Natural killer cell treated with Interleukin-12 subunit alpha and Interleukin-12 subunit beta and Interleukin-15 and Interleukin-18, amount 100 ng/mL, for 72 hours (primary cell): ENCODE measurements around the gene TTC9C. TPM values are rescaled to one million over a fixed set of nuclear protein-coding genes. Genes with fewer than 3 reads are reported as not detected.

Experiments
- ATAC-seq, 2 donors: fragments of 150-1000 bp; cut with Tn5 transposase in 1 of 2; sonication (Bioruptor Pico), chemical (Tn5 transposase) in 1 of 2; 2 replicates each; pipeline ENCODE4 v1.10.0; 2021
- DNase-seq: peaks from one replicate; pipeline ENCODE4 v3.0.0; 2022; ENCODE audit warnings: low spot score
- H3K27ac Mint-ChIP-seq, 2 donors: 1 replicate in 1 of 2; 2 replicates in 1 of 2; pipeline ENCODE4 v1.8.0; 2022; ENCODE audit warnings: mixed read lengths in 2 of 2, mild to moderate bottlenecking in 1 of 2, moderate library complexity in 1 of 2
- H3K27me3 Mint-ChIP-seq, 2 donors: 1 replicate in 1 of 2; 2 replicates in 1 of 2; pipeline ENCODE4 v1.8.0; 2022; ENCODE audit warnings: mixed read lengths in 2 of 2
- H3K36me3 Mint-ChIP-seq: one replicate; pipeline ENCODE4 v1.8.0; 2022; ENCODE audit warnings: mixed read lengths
- H3K4me1 Mint-ChIP-seq, 2 donors: 1 replicate in 1 of 2; 2 replicates in 1 of 2; pipeline ENCODE4 v1.8.0; 2022; ENCODE audit warnings: low read depth in 2 of 2, mixed read lengths in 2 of 2, mild to moderate bottlenecking in 1 of 2
- H3K4me3 Mint-ChIP-seq: one replicate; pipeline ENCODE4 v1.8.0; 2022; ENCODE audit warnings: mixed read lengths
- H3K9me3 Mint-ChIP-seq: 2 replicates; pipeline ENCODE4 v1.8.0; 2022; ENCODE audit warnings: mixed read lengths
- total RNA-seq, 2 donors: library from RNA; stranded (reverse); gene quantifications; one replicate each; pipeline ENCODE4 v1.2.3, GENCODE V29; 2022

The TTC9C gene
- total RNA-seq, 2 donors from 2014 or later, result 36.8 to 39.4 TPM

- H3K9me3 Mint-ChIP-seq, result no peaks in the 10 kb centered on the region
- H3K4me3 Mint-ChIP-seq, result no peak overlapping the region
- peak overlapping the region in 1 of 2 donors; percentile 39 for H3K27ac Mint-ChIP-seq
- DNase-seq (peak; percentile 56), ATAC-seq (no peak)
- H3K27me3 Mint-ChIP-seq, result no peaks in the 10 kb centered on the region
- H3K36me3 Mint-ChIP-seq, result no peaks in the 10 kb centered on the region
- H3K4me1 Mint-ChIP-seq, result peaks cover 13 to 14% of the 10 kb centered on the region in 2 donors
Observed at GRCh38 chr11:62775646-62776045, 47.4 kb downstream of the TTC9C start.

- Mint-ChIP-seq H3K4me3 (no peak overlapping the region), H3K4me1 (peaks cover 6 to 7% of the 10 kb centered on the region in 2 donors), H3K27ac (peak overlapping the region in 1 of 2 donors; percentile 74), H3K36me3 (no peaks in the 10 kb centered on the region), H3K27me3 (no peaks in the 10 kb centered on the region), H3K9me3 (no peaks in the 10 kb centered on the region)
- DNase-seq (peak; percentile 20), ATAC-seq (no peak)
Observed at GRCh38 chr11:62777389-62777788, 49.1 kb downstream of the TTC9C start.

DNA sequence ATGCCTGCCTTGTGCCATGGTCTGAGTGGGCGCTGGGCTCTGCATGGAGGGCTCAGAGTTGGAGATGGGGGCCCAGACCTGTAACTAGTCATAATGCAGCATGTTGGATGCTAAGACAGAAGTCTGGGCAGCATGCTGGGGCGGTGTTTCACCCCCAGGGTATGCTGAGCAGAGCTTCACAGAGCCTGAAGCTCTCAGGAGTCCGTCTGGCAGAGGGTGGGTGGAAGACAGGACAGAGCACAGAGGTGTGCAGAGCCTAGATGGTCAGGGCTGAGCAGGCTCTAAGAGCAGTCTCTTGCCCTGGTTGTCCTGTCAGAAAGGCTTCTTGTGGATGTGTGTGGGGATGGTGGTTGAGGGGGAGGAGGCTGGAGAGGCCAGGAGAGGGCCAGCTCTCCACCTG lies 50.2 kb downstream of the TTC9C start:
- ATAC-seq (peak; percentile 4 to 60), DNase-seq (peak; percentile 55)
- H3K4me1 Mint-ChIP-seq, result peaks cover 6 to 7% of the 10 kb centered on the region in 2 donors
- H3K27ac Mint-ChIP-seq, result peak overlapping the region in 1 of 2 donors; percentile 74
- no peaks in the 10 kb centered on the region for H3K9me3 Mint-ChIP-seq
- no peaks in the 10 kb centered on the region for H3K27me3 Mint-ChIP-seq
- H3K4me3 Mint-ChIP-seq, result no peak overlapping the region
- no peaks in the 10 kb centered on the region for H3K36me3 Mint-ChIP-seq

- ATAC-seq, result no peak
- peak; percentile 39 for DNase-seq
- Mint-ChIP-seq H3K27ac (no peak overlapping the region), H3K4me3 (no peak overlapping the region), H3K9me3 (no peaks in the 10 kb centered on the region), H3K4me1 (peaks cover 2 to 11% of the 10 kb centered on the region in 2 donors), H3K27me3 (no peaks in the 10 kb centered on the region), H3K36me3 (no peaks in the 10 kb centered on the region)
Observed at GRCh38 chr11:62782753-62783152, 54.5 kb downstream of the TTC9C start.

DNA sequence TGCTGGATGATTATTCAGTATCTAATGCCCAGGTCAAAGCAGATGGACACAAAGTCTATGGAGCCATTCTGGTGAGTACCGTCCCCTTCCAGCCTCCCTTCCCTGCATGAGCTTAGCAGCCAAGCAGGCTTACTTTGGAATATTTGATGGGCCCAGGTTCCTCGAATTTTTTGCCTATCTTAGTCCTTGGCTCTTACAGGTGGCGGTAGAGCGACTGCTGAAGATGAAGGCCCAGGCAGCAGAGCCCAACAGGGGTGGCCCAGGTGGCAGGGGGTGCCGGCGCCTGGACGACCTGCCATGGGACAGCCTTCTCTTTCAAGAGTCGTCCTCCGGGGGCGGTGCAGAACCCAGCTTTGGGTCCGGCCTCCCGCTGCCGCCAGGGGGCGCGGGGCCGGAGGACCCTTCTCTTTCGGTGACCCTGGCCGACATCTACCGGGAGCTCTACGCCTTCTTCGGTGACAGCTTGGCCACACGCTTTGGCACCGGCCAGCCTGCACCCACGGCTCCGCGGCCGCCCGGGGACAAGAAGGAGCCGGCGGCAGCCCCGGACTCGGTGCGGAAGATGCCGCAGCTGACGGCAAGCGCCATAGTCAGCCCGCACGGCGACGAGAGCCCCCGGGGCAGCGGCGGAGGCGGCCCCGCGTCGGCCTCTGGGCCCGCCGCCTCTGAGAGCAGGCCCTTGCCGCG lies 58.2 kb downstream of the TTC9C start:
- ATAC-seq (peak; percentile 85), DNase-seq (peak; percentile 92)
- H3K4me3 Mint-ChIP-seq, result peak overlapping the region; percentile 90
- no peaks in the 10 kb centered on the region for H3K27me3 Mint-ChIP-seq
- H3K27ac Mint-ChIP-seq, result peak overlapping the region; percentile 82 to 88
- H3K4me1 Mint-ChIP-seq, result peaks cover 24 to 34% of the 10 kb centered on the region in 2 donors
- peaks cover 12% of the 10 kb centered on the region for H3K36me3 Mint-ChIP-seq
- H3K9me3 Mint-ChIP-seq, result no peaks in the 10 kb centered on the region

DNA sequence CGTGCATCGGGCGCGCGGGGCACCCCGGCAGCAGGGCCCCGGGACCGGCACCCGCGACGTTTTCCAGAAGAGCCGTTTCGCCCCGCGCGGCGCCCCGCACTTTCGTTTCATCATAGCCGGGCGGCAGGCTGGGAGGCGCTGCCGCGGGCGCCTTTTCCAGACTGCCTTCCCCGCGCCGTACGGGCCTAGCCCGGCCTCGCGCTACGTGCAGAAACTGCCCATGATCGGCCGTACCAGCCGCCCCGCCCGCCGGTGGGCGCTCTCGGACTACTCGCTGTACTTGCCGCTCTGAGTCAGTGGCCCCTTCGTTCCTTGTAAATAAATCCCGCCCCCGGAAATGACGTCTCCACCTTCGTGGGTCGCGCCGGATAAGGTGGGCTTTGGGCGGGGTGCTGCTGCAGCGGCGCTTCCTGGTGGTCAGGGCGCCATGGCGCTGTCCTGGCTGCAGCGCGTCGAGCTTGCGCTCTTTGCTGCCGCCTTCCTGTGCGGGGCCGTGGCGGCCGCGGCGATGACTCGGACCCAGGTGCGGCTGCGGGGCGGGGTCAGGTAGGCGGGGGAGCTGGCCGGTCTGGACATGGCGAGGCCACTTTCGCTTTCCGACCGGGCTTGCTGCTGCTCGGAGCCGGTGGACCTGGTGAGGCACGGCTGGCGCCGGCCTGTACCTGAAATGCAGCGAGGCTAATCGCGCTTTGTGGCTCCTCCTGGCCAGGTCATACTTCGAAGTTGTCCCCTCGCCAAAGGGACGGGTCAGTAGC lies 58.9 kb downstream of the TTC9C start, which contains the start of gene TMEM179B:
TMEM179B (plus strand) TSS at position 398 of the 755 bp plus-strand sequence; CDS start at position 428, 30 bp downstream.
- no peaks in the 10 kb centered on the region for H3K27me3 Mint-ChIP-seq
- peak within 1 kb of the TSS; percentile 82 to 88 for H3K27ac Mint-ChIP-seq
- peak within 1 kb of the TSS; percentile 90 for H3K4me3 Mint-ChIP-seq
- H3K36me3 Mint-ChIP-seq, result peaks cover 12% of the 10 kb centered on the region
- DNase-seq (peak; percentile 98), ATAC-seq (peak; percentile 90 to 92)
- H3K9me3 Mint-ChIP-seq, result no peaks in the 10 kb centered on the region
- peaks cover 26 to 37% of the 10 kb centered on the region in 2 donors for H3K4me1 Mint-ChIP-seq

Other genes with a start within 250 kb of the TTC9C start
- gene AHNAK, start 181.7 kb upstream of the TTC9C start, total RNA-seq, result 10 to 100 TPM; 49.2 to 60.0 TPM
- 1,000 to 10,000 TPM in 1 of 2 donors, 100 to 1,000 TPM in 1; 898 to 1,016 TPM for gene EEF1G, start 154.6 kb upstream of the TTC9C start, total RNA-seq
- gene TUT1, start 137.0 kb upstream of the TTC9C start, total RNA-seq, result 10 to 100 TPM; 24.1 to 35.7 TPM
- gene MTA2, start 126.6 kb upstream of the TTC9C start, total RNA-seq, result 100 to 1,000 TPM; 234 to 259 TPM
- gene EML3, start 115.7 kb upstream of the TTC9C start, total RNA-seq, result 100 to 1,000 TPM; 122 to 205 TPM
- gene ROM1, start 115.2 kb upstream of the TTC9C start, total RNA-seq, result 1 to 10 TPM; 4.5 to 4.6 TPM
- gene B3GAT3, start 106.5 kb upstream of the TTC9C start, total RNA-seq, result 10 to 100 TPM; 72.8 to 98.7 TPM
- 100 to 1,000 TPM; 269 to 297 TPM for gene GANAB, start 81.9 kb upstream of the TTC9C start, total RNA-seq
- 10 to 100 TPM; 33.2 to 42.3 TPM for gene INTS5, start 75.2 kb upstream of the TTC9C start, total RNA-seq
- gene C11orf98, start 63.3 kb upstream of the TTC9C start, total RNA-seq, result 100 to 1,000 TPM; 131 to 149 TPM
- 100 to 1,000 TPM in 1 of 2 donors, 10 to 100 TPM in 1; 30.0 to 121 TPM for gene CSKMT, start 63.2 kb upstream of the TTC9C start, total RNA-seq
- 1 to 10 TPM; 6.1 to 8.8 TPM for gene UQCC3, start 56.8 kb upstream of the TTC9C start, total RNA-seq
- 10 to 100 TPM; 20.9 to 33.7 TPM for gene LBHD1, start 56.2 kb upstream of the TTC9C start, total RNA-seq
- 100 to 1,000 TPM in 1 of 2 donors, 10 to 100 TPM in 1; 91.1 to 124 TPM for gene UBXN1, start 49.4 kb upstream of the TTC9C start, total RNA-seq
- under 1 TPM; 0.36 to 0.52 TPM for gene LRRN4CL, start 39.0 kb upstream of the TTC9C start, total RNA-seq
- 10 to 100 TPM; 18.7 to 38.3 TPM for gene BSCL2, start 21.1 kb upstream of the TTC9C start, total RNA-seq
- gene GNG3, start 20.8 kb upstream of the TTC9C start, total RNA-seq, result not detected
- gene HNRNPUL2, start 1.0 kb upstream of the TTC9C start, total RNA-seq, result 10 to 100 TPM; 54.6 to 55.5 TPM
- gene ZBTB3, start 25.7 kb downstream of the TTC9C start, total RNA-seq, result 1 to 10 TPM; 6.5 to 8.1 TPM
- gene POLR2G, start 33.1 kb downstream of the TTC9C start, total RNA-seq, result 100 to 1,000 TPM in 1 of 2 donors, 10 to 100 TPM in 1; 93.3 to 127 TPM
- 10 to 100 TPM; 13.9 to 34.1 TPM for gene TAF6L, start 42.9 kb downstream of the TTC9C start, total RNA-seq
- gene TMEM179B, start 58.9 kb downstream of the TTC9C start, total RNA-seq, result 10 to 100 TPM; 30.5 to 31.1 TPM
- gene TMEM223, start 63.5 kb downstream of the TTC9C start, total RNA-seq, result 10 to 100 TPM; 13.0 to 20.1 TPM
- gene NXF1, start 77.0 kb downstream of the TTC9C start, total RNA-seq, result 100 to 1,000 TPM; 108 to 145 TPM
- 10 to 100 TPM; 32.0 to 53.4 TPM for gene STX5, start 103.6 kb downstream of the TTC9C start, total RNA-seq
- 1 to 10 TPM in 1 of 2 donors, not detected in 1; 1.0 TPM for gene TEX54, start 104.4 kb downstream of the TTC9C start, total RNA-seq
- 100 to 1,000 TPM in 1 of 2 donors, 10 to 100 TPM in 1; 90.4 to 136 TPM for gene WDR74, start 111.1 kb downstream of the TTC9C start, total RNA-seq
- gene SLC3A2, start 152.4 kb downstream of the TTC9C start, total RNA-seq, result 100 to 1,000 TPM; 234 to 307 TPM
- gene CHRM1, start 192.9 kb downstream of the TTC9C start, total RNA-seq, result not detected